GM20000 (cell line): Measurements from ENCODE around the gene MYOG.

Experiments used
- DNase-seq: peaks from one replicate; pipeline ENCODE4 v3.0.0; 2012; ENCODE audit warnings: low spot score
- CTCF ChIP-seq: IDR thresholded peaks from 2 replicates; pipeline ENCODE4 v1.5.1; 2012; ENCODE audit warnings: mild to moderate bottlenecking, control low read depth; ENCODE audit errors: extremely low read depth, missing control alignments

The MYOG gene

GRCh38 chr1:203091761-203092330 lies 6.0 kb upstream of the MYOG start:
- no peak for DNase-seq

GRCh38 chr1:203091199-203091477 lies 5.3 kb upstream of the MYOG start:
- no peak for DNase-seq

More at GRCh38 chr1:203091761-203092330, 6.0 kb upstream of the MYOG start:
- no peak for TF ChIP-seq CTCF

GRCh38 chr1:203090421-203091198 lies 4.8 kb upstream of the MYOG start:
- no peak for TF ChIP-seq CTCF

More at GRCh38 chr1:203091199-203091477, 5.3 kb upstream of the MYOG start:
- no peak for TF ChIP-seq CTCF

GRCh38 chr1:203089651-203090045 lies 3.8 kb upstream of the MYOG start:
- no peak for TF ChIP-seq CTCF
- no peak for DNase-seq

More at GRCh38 chr1:203090421-203091198, 4.8 kb upstream of the MYOG start:
- DNase-seq, result no peak

GRCh38 chr1:203089001-203089650 lies 3.3 kb upstream of the MYOG start:
- DNase-seq, result no peak
- no peak for TF ChIP-seq CTCF

- DNase-seq, result no peak
- no peak for TF ChIP-seq CTCF
Observed at GRCh38 chr1:203088441-203088840, 2.6 kb upstream of the MYOG start.
